ENCODE results near the gene NECAB2. TPM values are rescaled to one million over a fixed set of nuclear protein-coding genes. Genes with fewer than 3 reads are reported as not detected.
A peak's percentile ranks its signal among the peaks of the same experiment; 100 is the strongest.

The NECAB2 gene
- total RNA-seq, 1 donor from 2014 or later, result 12.6 TPM

DNA sequence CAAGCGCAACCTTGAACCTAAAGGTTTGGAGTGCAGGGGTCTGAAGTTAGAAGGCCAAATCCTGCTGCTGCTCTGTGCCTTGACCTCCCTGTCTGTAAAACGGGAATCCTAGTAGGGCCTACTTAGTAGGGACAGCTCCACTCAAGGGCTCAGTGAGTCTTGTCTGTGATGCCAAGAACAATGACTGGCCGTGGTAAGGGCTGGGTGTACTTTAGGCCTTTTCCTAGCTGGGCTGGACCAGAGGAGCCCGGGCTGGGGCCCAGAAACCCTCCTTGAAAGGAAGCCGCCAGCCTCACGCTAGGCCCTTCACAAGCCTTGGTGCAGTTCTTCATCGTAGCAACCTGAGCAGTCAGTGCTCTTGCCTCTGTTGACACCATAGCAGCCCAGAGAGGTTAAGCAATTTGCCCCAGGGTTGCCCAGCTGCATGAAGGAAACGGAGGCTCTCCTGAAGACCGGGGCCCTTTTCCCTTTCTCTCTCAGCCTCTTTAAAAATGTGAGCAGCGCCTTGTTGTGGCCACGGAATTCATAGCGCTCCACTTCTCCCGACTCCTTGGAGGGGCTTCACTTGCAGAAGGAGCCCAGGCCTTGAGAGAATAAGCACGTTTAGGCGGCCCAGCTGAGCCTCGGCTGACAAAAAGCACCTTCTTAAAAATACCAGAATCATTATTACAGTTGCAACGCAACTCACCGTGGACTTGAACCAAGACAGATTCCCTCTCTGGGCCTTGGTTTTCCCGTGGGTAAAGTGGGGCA is 4.4 kb downstream of the NECAB2 start:
- peaks cover 8% of the 10 kb centered on the region for H3K27me3 ChIP-seq
- peaks cover 28% of the 10 kb centered on the region for H3K4me1 Mint-ChIP-seq
- no peaks in the 10 kb centered on the region for H3K36me3 ChIP-seq
- H3K27ac Mint-ChIP-seq, result peak overlapping the region; percentile 33
- peaks cover 21% of the 10 kb centered on the region for H3K4me1 ChIP-seq
- H3K9me3 ChIP-seq (ENCODE audit: low read depth), result no peaks in the 10 kb centered on the region
- H2AFZ ChIP-seq (replicated peaks), result no peak overlapping the region
- peaks cover 5% of the 10 kb centered on the region for H3K9me3 Mint-ChIP-seq
- H3K4me3 Mint-ChIP-seq, result no peak overlapping the region
- H3F3A ChIP-seq (ENCODE audit: low read depth), result no peaks in the 10 kb centered on the region
- H3K36me3 Mint-ChIP-seq, result peaks cover 11% of the 10 kb centered on the region
- peaks cover 10% of the 10 kb centered on the region for H3K79me2 ChIP-seq (ENCODE audit: low read depth)
- peaks cover 7% of the 10 kb centered on the region for H4K20me1 ChIP-seq (ENCODE audit: low read depth)
- TF ChIP-seq, protein P1, sequence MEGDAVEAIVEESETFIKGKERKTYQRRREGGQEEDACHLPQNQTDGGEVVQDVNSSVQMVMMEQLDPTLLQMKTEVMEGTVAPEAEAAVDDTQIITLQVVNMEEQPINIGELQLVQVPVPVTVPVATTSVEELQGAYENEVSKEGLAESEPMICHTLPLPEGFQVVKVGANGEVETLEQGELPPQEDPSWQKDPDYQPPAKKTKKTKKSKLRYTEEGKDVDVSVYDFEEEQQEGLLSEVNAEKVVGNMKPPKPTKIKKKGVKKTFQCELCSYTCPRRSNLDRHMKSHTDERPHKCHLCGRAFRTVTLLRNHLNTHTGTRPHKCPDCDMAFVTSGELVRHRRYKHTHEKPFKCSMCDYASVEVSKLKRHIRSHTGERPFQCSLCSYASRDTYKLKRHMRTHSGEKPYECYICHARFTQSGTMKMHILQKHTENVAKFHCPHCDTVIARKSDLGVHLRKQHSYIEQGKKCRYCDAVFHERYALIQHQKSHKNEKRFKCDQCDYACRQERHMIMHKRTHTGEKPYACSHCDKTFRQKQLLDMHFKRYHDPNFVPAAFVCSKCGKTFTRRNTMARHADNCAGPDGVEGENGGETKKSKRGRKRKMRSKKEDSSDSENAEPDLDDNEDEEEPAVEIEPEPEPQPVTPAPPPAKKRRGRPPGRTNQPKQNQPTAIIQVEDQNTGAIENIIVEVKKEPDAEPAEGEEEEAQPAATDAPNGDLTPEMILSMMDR (IDR thresholded peaks at IDR 0.05), result no peak
- TF ChIP-seq EZH2 (IDR thresholded peaks at IDR 0.05), result no peak
- no peak for TF ChIP-seq EZH2phosphoT487 (IDR thresholded peaks at IDR 0.05)
- H3K4me3 ChIP-seq, result no peak overlapping the region
- no peak overlapping the region for H3K4me2 ChIP-seq
- H3K27ac ChIP-seq, result no peak overlapping the region
- no peak for DNase-seq (ENCODE audit: low spot score)
- H3K9ac ChIP-seq, result no peak overlapping the region
- H3K27me3 Mint-ChIP-seq (ENCODE audit: insufficient read depth, low read depth), result peaks cover 9% of the 10 kb centered on the region

DNA sequence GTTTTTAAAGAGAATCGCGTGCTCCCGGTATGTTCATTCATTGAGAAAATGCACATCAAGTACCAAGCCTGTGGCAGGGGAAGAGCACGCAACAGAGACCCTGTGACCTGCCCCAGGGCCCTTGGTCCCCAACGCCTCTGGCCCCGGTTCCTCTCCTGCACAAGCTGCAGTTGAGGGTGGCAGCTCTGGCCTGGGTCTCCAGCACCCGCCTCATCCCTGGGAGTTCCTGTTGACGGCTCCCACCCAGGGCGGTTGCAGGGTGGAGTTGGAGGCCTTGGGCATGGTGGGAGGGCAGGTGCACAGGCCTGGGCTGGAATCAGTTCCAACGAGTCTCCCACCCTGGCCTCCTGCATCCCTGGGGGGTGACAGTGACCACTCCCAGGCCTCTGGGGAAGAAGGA is 5.0 kb downstream of the NECAB2 start:
- Histone ChIP-seq H3K27ac (no peak overlapping the region), H3K4me1 (peaks cover 21% of the 10 kb centered on the region), H2AFZ (replicated peaks) (no peak overlapping the region), H3K79me2 (ENCODE audit: low read depth) (peaks cover 10% of the 10 kb centered on the region), H3K4me2 (no peak overlapping the region), H3K9ac (no peak overlapping the region), H3F3A (ENCODE audit: low read depth) (no peaks in the 10 kb centered on the region), H3K27me3 (peaks cover 8% of the 10 kb centered on the region), H4K20me1 (ENCODE audit: low read depth) (peaks cover 7% of the 10 kb centered on the region), H3K4me3 (no peak overlapping the region), H3K36me3 (no peaks in the 10 kb centered on the region), H3K9me3 (ENCODE audit: low read depth) (no peaks in the 10 kb centered on the region)
- Mint-ChIP-seq H3K27me3 (ENCODE audit: insufficient read depth, low read depth) (peaks cover 6% of the 10 kb centered on the region), H3K36me3 (peaks cover 17% of the 10 kb centered on the region), H3K9me3 (peaks cover 10% of the 10 kb centered on the region), H3K27ac (no peak overlapping the region), H3K4me1 (peaks cover 32% of the 10 kb centered on the region), H3K4me3 (no peak overlapping the region)
- TF ChIP-seq EZH2 (IDR thresholded peaks at IDR 0.05) (no peak), EZH2phosphoT487 (IDR thresholded peaks at IDR 0.05) (no peak)
- TF ChIP-seq, protein P1 (IDR thresholded peaks at IDR 0.05), result no peak
- no peak for DNase-seq (ENCODE audit: low spot score)

DNA sequence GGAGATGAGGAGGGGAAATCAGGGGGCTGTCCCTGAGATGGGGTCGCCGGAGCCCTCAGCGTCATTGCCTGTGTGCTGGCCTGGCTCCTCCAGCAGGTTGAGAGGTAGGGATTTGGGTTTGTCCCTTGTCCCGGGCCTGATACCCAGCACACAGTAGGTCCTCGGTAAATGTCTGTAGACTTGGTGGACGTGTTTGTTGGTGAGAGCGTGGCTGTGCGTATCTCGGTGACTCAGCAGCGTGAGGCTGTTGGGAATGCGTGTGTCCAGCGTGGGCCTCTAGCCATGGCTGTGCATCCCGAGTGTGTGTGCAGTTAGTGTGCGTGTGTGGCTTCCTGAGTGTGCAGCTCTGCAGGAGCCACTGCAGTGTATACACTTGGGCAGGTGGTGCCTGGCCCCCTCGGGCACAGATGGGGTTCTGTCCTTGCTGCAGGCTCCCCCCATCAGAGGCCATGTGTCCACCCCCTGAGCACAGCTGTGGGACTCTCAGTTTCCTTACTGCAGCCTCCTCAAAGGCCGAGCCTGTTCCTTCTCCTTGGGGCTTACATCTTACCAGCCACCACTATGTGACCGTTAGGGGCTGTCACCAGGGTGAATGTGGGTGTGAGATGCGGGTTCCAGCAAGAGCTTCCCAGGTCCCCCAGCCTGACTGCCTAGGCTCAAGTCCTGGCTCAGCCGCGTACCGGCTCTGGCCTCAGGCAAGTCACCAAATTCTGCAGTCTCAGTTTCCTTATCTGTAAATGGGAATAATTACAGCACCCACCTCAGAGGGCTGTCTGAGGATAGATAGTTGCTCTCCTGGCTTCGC is 5.7 kb downstream of the NECAB2 start:
- Histone ChIP-seq H2AFZ (replicated peaks) (no peak overlapping the region), H3K4me2 (no peak overlapping the region), H3K9ac (no peak overlapping the region), H3K4me1 (peaks cover 21% of the 10 kb centered on the region), H3K9me3 (ENCODE audit: low read depth) (no peaks in the 10 kb centered on the region), H3F3A (ENCODE audit: low read depth) (peaks cover 6% of the 10 kb centered on the region), H3K79me2 (ENCODE audit: low read depth) (peaks cover 10% of the 10 kb centered on the region), H3K27me3 (peaks cover 7% of the 10 kb centered on the region), H3K4me3 (no peak overlapping the region), H3K27ac (no peak overlapping the region), H4K20me1 (ENCODE audit: low read depth) (peaks cover 7% of the 10 kb centered on the region), H3K36me3 (no peaks in the 10 kb centered on the region)
- Mint-ChIP-seq H3K4me1 (peaks cover 36% of the 10 kb centered on the region), H3K27me3 (ENCODE audit: insufficient read depth, low read depth) (peaks cover 8% of the 10 kb centered on the region), H3K4me3 (no peak overlapping the region), H3K36me3 (peaks cover 24% of the 10 kb centered on the region), H3K27ac (peak overlapping the region; percentile 17), H3K9me3 (peaks cover 17% of the 10 kb centered on the region)
- DNase-seq (ENCODE audit: low spot score), result no peak
- TF ChIP-seq EZH2phosphoT487 (IDR thresholded peaks at IDR 0.05) (no peak), EZH2 (IDR thresholded peaks at IDR 0.05) (no peak)
- TF ChIP-seq, protein P1 (IDR thresholded peaks at IDR 0.05), result no peak

All from neural progenitor cell (in vitro differentiated cells).